Measurements from ENCODE around the gene HIC2.
"Not testable (repeated sequence)": the region's sequence is repeated elsewhere in the genome, so short reads cannot be mapped to it uniquely, and the experiment has no call there.

HIC2 gene

GRCh38 chr22:21401197-21401969 is 15.8 kb upstream of the HIC2 start:
- not testable (repeated sequence) for H3K4me3 ChIP-seq (ENCODE audit: insufficient read depth, low read depth, low read length, poor library complexity, severe bottlenecking); H3K27ac ChIP-seq (ENCODE audit: insufficient read depth, low read length, poor library complexity, severe bottlenecking)

GRCh38 chr22:21402763-21403314 is 14.3 kb upstream of the HIC2 start:
- not testable (repeated sequence) for H3K9me3 ChIP-seq (ENCODE audit: control insufficient read depth, low read length); H3K27ac ChIP-seq (ENCODE audit: insufficient read depth, low read length, poor library complexity, severe bottlenecking); H3K36me3 ChIP-seq (ENCODE audit: control insufficient read depth, insufficient read depth, low read length); H3K27me3 ChIP-seq (replicated peaks; ENCODE audit: control insufficient read depth, insufficient read depth, low read length, poor library complexity, severe bottlenecking); H3K4me1 ChIP-seq (ENCODE audit: control insufficient read depth, insufficient read depth, low read length, poor library complexity, severe bottlenecking); DNase-seq; H3K4me3 ChIP-seq (ENCODE audit: insufficient read depth, low read depth, low read length, poor library complexity, severe bottlenecking)

More at GRCh38 chr22:21401197-21401969, 15.8 kb upstream of the HIC2 start:
- not testable (repeated sequence) for H3K27me3 ChIP-seq (replicated peaks; ENCODE audit: control insufficient read depth, insufficient read depth, low read length, poor library complexity, severe bottlenecking); H3K9me3 ChIP-seq (ENCODE audit: control insufficient read depth, low read length); H3K4me1 ChIP-seq (ENCODE audit: control insufficient read depth, insufficient read depth, low read length, poor library complexity, severe bottlenecking); DNase-seq; H3K36me3 ChIP-seq (ENCODE audit: control insufficient read depth, insufficient read depth, low read length)

GRCh38 chr22:21407139-21407538 is 10.0 kb upstream of the HIC2 start:
- not testable (repeated sequence) for H3K9me3 ChIP-seq (ENCODE audit: control insufficient read depth, low read length); H3K4me1 ChIP-seq (ENCODE audit: control insufficient read depth, insufficient read depth, low read length, poor library complexity, severe bottlenecking); H3K27me3 ChIP-seq (replicated peaks; ENCODE audit: control insufficient read depth, insufficient read depth, low read length, poor library complexity, severe bottlenecking); H3K4me3 ChIP-seq (ENCODE audit: insufficient read depth, low read depth, low read length, poor library complexity, severe bottlenecking); H3K36me3 ChIP-seq (ENCODE audit: control insufficient read depth, insufficient read depth, low read length); H3K27ac ChIP-seq (ENCODE audit: insufficient read depth, low read length, poor library complexity, severe bottlenecking); DNase-seq

- not testable (repeated sequence) for H3K36me3 ChIP-seq (ENCODE audit: control insufficient read depth, insufficient read depth, low read length); H3K9me3 ChIP-seq (ENCODE audit: control insufficient read depth, low read length); H3K4me1 ChIP-seq (ENCODE audit: control insufficient read depth, insufficient read depth, low read length, poor library complexity, severe bottlenecking); H3K4me3 ChIP-seq (ENCODE audit: insufficient read depth, low read depth, low read length, poor library complexity, severe bottlenecking); H3K27me3 ChIP-seq (replicated peaks; ENCODE audit: control insufficient read depth, insufficient read depth, low read length, poor library complexity, severe bottlenecking); H3K27ac ChIP-seq (ENCODE audit: insufficient read depth, low read length, poor library complexity, severe bottlenecking); DNase-seq
Measured at GRCh38 chr22:21407792-21408191, 9.4 kb upstream of the HIC2 start.

DNA sequence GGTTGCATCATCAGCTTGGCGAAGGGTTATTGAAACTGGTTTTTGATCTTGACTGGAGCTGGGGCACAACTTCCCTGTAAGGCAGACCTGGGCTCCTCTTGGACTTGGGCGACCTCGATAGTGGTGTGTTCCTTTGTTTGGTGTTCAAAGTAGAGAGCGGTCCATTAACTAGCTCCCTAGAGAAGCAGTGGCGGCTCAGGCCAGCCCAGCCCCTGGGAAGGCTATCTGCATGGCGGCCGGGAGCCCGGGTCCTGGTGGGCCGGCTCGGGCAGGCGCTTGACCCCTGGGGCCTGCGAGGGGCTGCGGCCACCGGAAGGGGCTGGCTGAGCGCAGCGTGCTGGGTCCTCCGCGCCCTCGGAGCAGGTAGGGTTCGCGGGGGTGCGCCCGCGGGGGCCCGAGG is 796 bp upstream of the HIC2 start:
- H3K4me1 ChIP-seq (ENCODE audit: control insufficient read depth, insufficient read depth, low read length, poor library complexity, severe bottlenecking); H3K36me3 ChIP-seq (ENCODE audit: control insufficient read depth, insufficient read depth, low read length); H3K9me3 ChIP-seq (ENCODE audit: control insufficient read depth, low read length); DNase-seq; H3K27ac ChIP-seq (ENCODE audit: insufficient read depth, low read length, poor library complexity, severe bottlenecking); H3K27me3 ChIP-seq (replicated peaks; ENCODE audit: control insufficient read depth, insufficient read depth, low read length, poor library complexity, severe bottlenecking); H3K4me3 ChIP-seq (ENCODE audit: insufficient read depth, low read depth, low read length, poor library complexity, severe bottlenecking): not testable (repeated sequence)

- not testable (repeated sequence) for H3K4me3 ChIP-seq (ENCODE audit: insufficient read depth, low read depth, low read length, poor library complexity, severe bottlenecking); H3K4me1 ChIP-seq (ENCODE audit: control insufficient read depth, insufficient read depth, low read length, poor library complexity, severe bottlenecking); H3K9me3 ChIP-seq (ENCODE audit: control insufficient read depth, low read length); H3K27ac ChIP-seq (ENCODE audit: insufficient read depth, low read length, poor library complexity, severe bottlenecking); H3K27me3 ChIP-seq (replicated peaks; ENCODE audit: control insufficient read depth, insufficient read depth, low read length, poor library complexity, severe bottlenecking); H3K36me3 ChIP-seq (ENCODE audit: control insufficient read depth, insufficient read depth, low read length)
- peak in 1 of 3 donors; percentile 6 for DNase-seq
Measured at GRCh38 chr22:21417853-21418252, 682 bp downstream of the HIC2 start.

- not testable (repeated sequence) for H3K4me3 ChIP-seq (ENCODE audit: insufficient read depth, low read depth, low read length, poor library complexity, severe bottlenecking); H3K9me3 ChIP-seq (ENCODE audit: control insufficient read depth, low read length); DNase-seq; H3K27ac ChIP-seq (ENCODE audit: insufficient read depth, low read length, poor library complexity, severe bottlenecking); H3K27me3 ChIP-seq (replicated peaks; ENCODE audit: control insufficient read depth, insufficient read depth, low read length, poor library complexity, severe bottlenecking); H3K36me3 ChIP-seq (ENCODE audit: control insufficient read depth, insufficient read depth, low read length); H3K4me1 ChIP-seq (ENCODE audit: control insufficient read depth, insufficient read depth, low read length, poor library complexity, severe bottlenecking)
Measured at GRCh38 chr22:21418974-21419638, 1.9 kb downstream of the HIC2 start.

- not testable (repeated sequence) for H3K9me3 ChIP-seq (ENCODE audit: control insufficient read depth, low read length); H3K27me3 ChIP-seq (replicated peaks; ENCODE audit: control insufficient read depth, insufficient read depth, low read length, poor library complexity, severe bottlenecking); H3K36me3 ChIP-seq (ENCODE audit: control insufficient read depth, insufficient read depth, low read length); DNase-seq; H3K27ac ChIP-seq (ENCODE audit: insufficient read depth, low read length, poor library complexity, severe bottlenecking); H3K4me1 ChIP-seq (ENCODE audit: control insufficient read depth, insufficient read depth, low read length, poor library complexity, severe bottlenecking); H3K4me3 ChIP-seq (ENCODE audit: insufficient read depth, low read depth, low read length, poor library complexity, severe bottlenecking)
Measured at GRCh38 chr22:21420180-21420763, 3.1 kb downstream of the HIC2 start.

DNA sequence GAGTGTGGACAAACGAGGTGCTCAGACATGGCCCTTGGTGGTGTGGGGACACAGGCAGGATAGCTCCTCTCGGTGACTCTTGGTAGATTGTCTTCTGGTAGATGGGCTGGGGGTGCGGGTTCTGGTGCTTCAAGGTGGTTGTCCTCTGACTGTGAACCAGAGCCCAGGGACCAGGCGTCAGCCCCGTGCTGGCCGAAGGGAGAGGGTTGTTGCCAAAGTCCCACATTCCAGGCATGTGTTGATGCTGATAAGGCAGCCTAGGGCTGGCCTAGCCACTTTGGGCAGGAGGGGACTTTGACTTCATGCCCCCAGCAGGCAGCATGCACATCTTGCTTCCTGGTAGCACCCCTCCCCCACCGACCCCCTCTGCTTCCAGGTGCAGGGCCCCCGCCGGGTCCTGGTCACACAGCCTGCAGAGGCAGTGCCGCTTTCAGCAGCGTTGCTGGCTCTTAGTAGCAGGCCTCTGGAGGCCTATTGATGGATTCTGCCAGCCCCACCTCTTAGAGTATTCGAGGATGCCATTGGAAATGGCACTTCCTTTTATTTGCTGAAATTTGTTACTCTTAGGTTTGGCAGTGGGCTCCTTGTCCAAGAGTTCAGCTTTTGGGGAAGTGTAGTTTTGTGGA is 7.0 kb downstream of the HIC2 start:
- not testable (repeated sequence) for H3K4me1 ChIP-seq (ENCODE audit: control insufficient read depth, insufficient read depth, low read length, poor library complexity, severe bottlenecking); H3K9me3 ChIP-seq (ENCODE audit: control insufficient read depth, low read length); H3K27me3 ChIP-seq (replicated peaks; ENCODE audit: control insufficient read depth, insufficient read depth, low read length, poor library complexity, severe bottlenecking); DNase-seq; H3K4me3 ChIP-seq (ENCODE audit: insufficient read depth, low read depth, low read length, poor library complexity, severe bottlenecking); H3K27ac ChIP-seq (ENCODE audit: insufficient read depth, low read length, poor library complexity, severe bottlenecking); H3K36me3 ChIP-seq (ENCODE audit: control insufficient read depth, insufficient read depth, low read length)
